Neutrophil (primary cell): ENCODE data around the gene FTCD.

ENCODE experiments used
- H3K27ac ChIP-seq: fragments of 200-600 bp; sonication (generic); 2 replicates; pipeline ENCODE4 v1.5.1; 2016; ENCODE audit warnings: mild to moderate bottlenecking, moderate library complexity
- H3K27me3 ChIP-seq: fragments of 200-600 bp; sonication (generic); 2 replicates; pipeline ENCODE4 v1.6.0; 2016; ENCODE audit warnings: mild to moderate bottlenecking
- H3K36me3 ChIP-seq: fragments of 200-600 bp; sonication (generic); 2 replicates; pipeline ENCODE4 v1.5.1; 2017
- H3K4me1 ChIP-seq, 2 experiments: fragments of 200-600 bp in 1 of 2; sonication (generic) in 1 of 2; 1 replicate in 1 of 2; 2 replicates in 1 of 2; pipeline versions ENCODE4 v1.5.1 to v1.6.1; 2013 to 2016; ENCODE audit warnings: low read depth in 1 of 2, low read length in 1 of 2, mild to moderate bottlenecking in 1 of 2, moderate library complexity in 1 of 2; ENCODE audit not compliant: control insufficient read depth in 1 of 2, insufficient read depth in 1 of 2
- H3K4me3 ChIP-seq, 2 experiments: fragments of 200-600 bp in 1 of 2; sonication (generic) in 1 of 2; 1 replicate in 1 of 2; 2 replicates in 1 of 2; pipeline ENCODE4 v1.5.1; 2013 to 2016; ENCODE audit warnings: low read depth in 1 of 2, low read length in 1 of 2, mild to moderate bottlenecking in 1 of 2, moderate library complexity in 1 of 2
- H3K9me3 ChIP-seq: fragments of 200-600 bp; sonication (generic); 2 replicates; pipeline ENCODE4 v1.5.1; 2016
- CTCF ChIP-seq: fragments of 200-600 bp; sonication (generic); IDR thresholded peaks from 2 replicates; pipeline ENCODE4 v1.5.1; 2016; ENCODE audit warnings: antibody characterized with exemption

Gene FTCD

DNA sequence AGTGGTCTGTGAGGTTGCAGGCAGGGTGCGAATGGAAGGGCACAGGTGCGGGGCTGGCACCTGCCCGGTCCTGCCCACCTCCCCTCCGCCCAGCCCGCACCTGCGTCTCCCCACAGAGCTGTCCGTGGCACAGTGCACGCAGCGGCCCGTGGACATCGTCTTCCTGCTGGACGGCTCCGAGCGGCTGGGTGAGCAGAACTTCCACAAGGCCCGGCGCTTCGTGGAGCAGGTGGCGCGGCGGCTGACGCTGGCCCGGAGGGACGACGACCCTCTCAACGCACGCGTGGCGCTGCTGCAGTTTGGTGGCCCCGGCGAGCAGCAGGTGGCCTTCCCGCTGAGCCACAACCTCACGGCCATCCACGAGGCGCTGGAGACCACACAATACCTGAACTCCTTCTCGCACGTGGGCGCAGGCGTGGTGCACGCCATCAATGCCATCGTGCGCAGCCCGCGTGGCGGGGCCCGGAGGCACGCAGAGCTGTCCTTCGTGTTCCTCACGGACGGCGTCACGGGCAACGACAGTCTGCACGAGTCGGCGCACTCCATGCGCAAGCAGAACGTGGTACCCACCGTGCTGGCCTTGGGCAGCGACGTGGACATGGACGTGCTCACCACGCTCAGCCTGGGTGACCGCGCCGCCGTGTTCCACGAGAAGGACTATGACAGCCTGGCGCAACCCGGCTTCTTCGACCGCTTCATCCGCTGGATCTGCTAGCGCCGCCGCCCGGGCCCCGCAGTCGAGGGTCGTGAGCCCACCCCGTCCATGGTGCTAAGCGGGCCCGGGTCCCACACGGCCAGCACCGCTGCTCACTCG is 23.3 kb downstream of the FTCD start:
- Histone ChIP-seq H3K4me1 (no peaks in the 10 kb centered on the region), H3K4me3 (no peak overlapping the region), H3K9me3 (no peaks in the 10 kb centered on the region), H3K27me3 (no peaks in the 10 kb centered on the region), H3K27ac (no peak overlapping the region), H3K36me3 (no peaks in the 10 kb centered on the region)
- TF ChIP-seq CTCF: no peak

DNA sequence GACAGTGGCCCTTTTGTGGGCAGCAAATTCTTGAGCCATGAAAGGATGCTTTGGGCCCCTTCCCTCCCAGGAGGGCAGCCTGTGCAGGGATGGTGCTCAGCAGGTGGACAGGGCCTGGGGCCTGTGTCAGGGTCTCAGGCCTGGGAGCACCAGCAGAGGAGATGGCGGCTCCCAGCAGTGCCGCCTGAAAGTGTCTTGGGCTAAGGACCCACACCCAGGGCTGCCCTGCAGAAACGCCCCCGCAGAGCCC is 23.9 kb downstream of the FTCD start:
- no peak for TF ChIP-seq CTCF
- Histone ChIP-seq H3K27me3 (no peaks in the 10 kb centered on the region), H3K4me1 (no peaks in the 10 kb centered on the region), H3K9me3 (no peaks in the 10 kb centered on the region), H3K36me3 (no peaks in the 10 kb centered on the region), H3K27ac (no peak overlapping the region), H3K4me3 (no peak overlapping the region)

- TF ChIP-seq CTCF: no peak
- H3K9me3 ChIP-seq: no peaks in the 10 kb centered on the region
- no peaks in the 10 kb centered on the region for H3K27me3 ChIP-seq
- H3K4me3 ChIP-seq: no peak overlapping the region
- no peaks in the 10 kb centered on the region for H3K4me1 ChIP-seq
- H3K36me3 ChIP-seq: no peaks in the 10 kb centered on the region
- no peak overlapping the region for H3K27ac ChIP-seq
Observed at GRCh38 chr21:46130831-46131587, 24.4 kb downstream of the FTCD start.

DNA sequence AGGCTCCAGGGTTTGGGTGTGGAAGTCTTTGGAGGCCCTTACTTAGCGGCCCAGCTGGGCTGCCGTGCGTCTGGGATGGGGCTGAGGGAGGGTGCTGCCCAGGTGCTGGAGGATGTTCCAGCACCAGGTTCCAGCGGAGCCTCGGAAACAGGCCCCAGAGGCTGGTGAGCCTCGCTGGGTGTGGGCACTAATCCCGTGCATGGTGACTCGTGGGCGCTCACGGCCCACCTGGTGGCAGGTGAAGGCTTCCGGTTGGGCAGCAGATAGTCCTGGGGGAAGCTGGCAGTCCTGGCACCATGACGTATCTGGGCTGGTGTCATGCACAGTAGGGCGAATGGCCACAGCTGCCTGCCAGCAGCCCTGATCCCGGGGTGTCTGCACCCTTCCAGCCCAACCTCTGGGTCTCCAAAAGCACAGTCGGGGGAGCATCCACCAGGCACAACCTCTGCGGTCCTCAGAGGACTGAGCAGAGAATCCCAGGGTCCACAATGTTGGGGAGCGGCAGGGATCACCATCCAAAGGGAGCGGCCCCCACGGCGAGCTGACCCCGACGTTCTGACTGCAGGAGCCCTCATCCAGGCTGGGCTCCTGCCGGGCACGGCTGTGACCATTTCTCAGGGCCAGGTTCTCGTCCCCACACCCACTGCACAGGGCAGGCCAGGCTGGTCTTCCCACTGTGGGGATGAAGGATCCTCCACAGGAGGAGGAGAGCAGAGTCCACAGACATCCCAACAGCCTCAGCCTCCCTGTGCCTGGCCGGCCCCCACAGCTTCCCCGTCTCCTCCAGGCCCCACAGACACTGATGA is 25.3 kb downstream of the FTCD start:
- H3K4me1 ChIP-seq: no peaks in the 10 kb centered on the region
- H3K4me3 ChIP-seq: no peak overlapping the region
- TF ChIP-seq CTCF: no peak
- H3K9me3 ChIP-seq: no peaks in the 10 kb centered on the region
- no peak overlapping the region for H3K27ac ChIP-seq
- H3K36me3 ChIP-seq: no peaks in the 10 kb centered on the region
- no peaks in the 10 kb centered on the region for H3K27me3 ChIP-seq

DNA sequence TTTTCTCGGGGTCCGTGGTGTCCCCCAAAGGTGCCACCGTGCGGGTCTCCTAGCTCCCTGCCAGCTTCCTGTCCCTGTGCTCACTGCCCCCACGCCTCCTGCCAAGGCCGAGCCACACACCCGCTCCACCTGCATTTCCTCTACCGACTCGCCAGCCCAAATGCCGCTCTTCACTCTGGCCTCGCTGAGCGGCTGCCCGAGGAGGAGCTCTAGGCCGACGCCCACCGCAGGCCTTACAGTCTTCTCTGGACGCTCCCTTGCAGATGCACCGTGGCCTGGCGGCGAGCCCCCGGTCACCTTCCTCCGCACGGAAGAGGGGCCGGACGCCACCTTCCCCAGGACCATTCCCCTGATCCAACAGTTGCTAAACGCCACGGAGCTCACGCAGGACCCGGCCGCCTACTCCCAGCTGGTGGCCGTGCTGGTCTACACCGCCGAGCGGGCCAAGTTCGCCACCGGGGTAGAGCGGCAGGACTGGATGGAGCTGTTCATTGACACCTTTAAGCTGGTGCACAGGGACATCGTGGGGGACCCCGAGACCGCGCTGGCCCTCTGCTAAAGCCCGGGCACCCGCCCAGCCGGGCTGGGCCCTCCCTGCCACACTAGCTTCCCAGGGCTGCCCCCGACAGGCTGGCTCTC is 26.3 kb downstream of the FTCD start:
- Histone ChIP-seq H3K4me3 (no peak overlapping the region), H3K27me3 (no peaks in the 10 kb centered on the region), H3K27ac (no peak overlapping the region), H3K4me1 (no peaks in the 10 kb centered on the region), H3K9me3 (no peaks in the 10 kb centered on the region), H3K36me3 (no peaks in the 10 kb centered on the region)
- no peak for TF ChIP-seq CTCF
